ENCODE results near the gene LY6G6F.

The LY6G6F gene

GRCh38 chr6:31697555-31697954, 9.1 kb upstream of the LY6G6F start:
- peaks cover 3% of the 10 kb centered on the region for H3K79me2 ChIP-seq (ENCODE audit: control insufficient read depth, insufficient read depth, low read length, poor library complexity)
- no CpG with 5 or more reads among the region's 3 CpGs for WGBS (ENCODE audit: extremely low coverage, insufficient coverage, insufficient read length)

DNA sequence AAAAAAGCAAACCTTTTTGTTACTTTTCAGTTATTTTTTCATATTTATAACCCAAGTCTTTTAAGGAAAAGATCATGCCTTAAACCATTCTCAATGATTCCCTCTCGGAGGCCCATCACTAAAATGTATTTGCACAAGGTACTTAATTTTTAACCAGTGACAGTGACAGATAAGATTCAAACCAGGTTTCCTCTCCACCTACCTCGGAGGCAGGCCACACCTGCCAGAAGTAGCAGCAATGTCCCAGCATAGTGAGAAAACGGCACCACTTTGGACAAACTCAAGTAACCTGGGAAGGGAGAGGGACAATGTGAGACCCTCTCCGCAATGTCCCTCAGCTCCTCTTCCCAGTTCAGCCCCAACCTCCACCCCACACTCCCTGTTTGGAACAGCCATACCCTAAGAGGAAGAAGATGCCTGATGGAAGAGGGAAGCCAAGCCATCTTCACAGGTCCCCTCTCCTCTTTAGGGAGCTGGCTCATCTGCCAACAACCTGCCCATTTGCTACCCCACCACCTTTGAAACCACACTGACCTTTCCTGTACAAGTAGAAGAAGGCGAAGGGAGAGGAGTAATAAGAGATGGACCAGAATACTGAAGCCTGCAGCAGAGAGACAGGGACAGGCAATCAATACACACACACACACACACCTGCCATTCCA, 5.8 kb upstream of the LY6G6F start:
- H3K79me1 ChIP-seq (ENCODE audit: low read length), result peaks cover 6% of the 10 kb centered on the region
- DNase-seq, result no peak
- no peak overlapping the region for H3K18ac ChIP-seq (ENCODE audit: low read length)
- H3K9me3 ChIP-seq (ENCODE audit: insufficient read depth, low read depth, low read length), result no peaks in the 10 kb centered on the region
- H4K12ac ChIP-seq (ENCODE audit: low read depth, low read length), result no peak overlapping the region
- H3K27me3 ChIP-seq (ENCODE audit: insufficient read depth, low read length), result no peaks in the 10 kb centered on the region
- no peak overlapping the region for H2BK120ac ChIP-seq (ENCODE audit: insufficient read depth, low read length, poor library complexity)
- H3K4me2 ChIP-seq (ENCODE audit: low read length), result no peak overlapping the region
- peaks cover 12 to 14% of the 10 kb centered on the region in 2 experiments for H3K36me3 ChIP-seq (ENCODE audit: control insufficient read depth in 1 of 2, insufficient read depth in 2 of 2, low read length in 2 of 2)
- peak overlapping the region; percentile 9 for H3K4ac ChIP-seq (ENCODE audit: low read depth, low read length)
- no peak overlapping the region for H2AK5ac ChIP-seq (ENCODE audit: low read length)
- H4K91ac ChIP-seq (ENCODE audit: low read depth, low read length), result no peak overlapping the region
- no peak overlapping the region for H2BK5ac ChIP-seq (ENCODE audit: low read depth, low read length, poor library complexity)
- no peak overlapping the region for H3K9ac ChIP-seq (ENCODE audit: low read length)
- no CpG with 5 or more reads among the region's 5 CpGs for WGBS (ENCODE audit: extremely low coverage, insufficient coverage, insufficient read length)
- peaks cover 7 to 10% of the 10 kb centered on the region in 2 experiments for H3K4me1 ChIP-seq (ENCODE audit: control insufficient read depth in 1 of 2, insufficient read depth in 2 of 2, low read length in 2 of 2)
- no peak overlapping the region for H4K8ac ChIP-seq (ENCODE audit: low read depth, low read length)
- no peak overlapping the region for H2BK12ac ChIP-seq (ENCODE audit: low read length)
- peaks cover 6% of the 10 kb centered on the region for H3K79me2 ChIP-seq (ENCODE audit: control insufficient read depth, insufficient read depth, low read length, poor library complexity)
- no peak overlapping the region for H3K23ac ChIP-seq (ENCODE audit: low read length)
- no peak overlapping the region for H3K27ac ChIP-seq (ENCODE audit: low read depth, low read length)
- H2AFZ ChIP-seq (ENCODE audit: insufficient read depth, low read length, poor library complexity), result no peak overlapping the region
- H3K4me3 ChIP-seq (ENCODE audit: low read depth, low read length), result no peak overlapping the region
- no peak overlapping the region for H3K14ac ChIP-seq (ENCODE audit: low read length)

More at GRCh38 chr6:31697555-31697954, 9.1 kb upstream of the LY6G6F start:
- Histone ChIP-seq H3K4me2 (ENCODE audit: low read length) (no peak overlapping the region), H3K27ac (ENCODE audit: low read depth, low read length) (no peak overlapping the region), H3K9me3 (ENCODE audit: insufficient read depth, low read depth, low read length) (no peaks in the 10 kb centered on the region), H3K23ac (ENCODE audit: low read length) (no peak overlapping the region), H3K4me1 (ENCODE audit: control insufficient read depth in 1 of 2, insufficient read depth in 2 of 2, low read length in 2 of 2) (peaks cover 7 to 10% of the 10 kb centered on the region in 2 experiments), H3K4me3 (ENCODE audit: low read depth, low read length) (no peak overlapping the region), H2BK120ac (ENCODE audit: insufficient read depth, low read length, poor library complexity) (no peak overlapping the region), H4K91ac (ENCODE audit: low read depth, low read length) (no peak overlapping the region), H2AK5ac (ENCODE audit: low read length) (no peak overlapping the region), H2AFZ (ENCODE audit: insufficient read depth, low read length, poor library complexity) (no peak overlapping the region), H3K27me3 (ENCODE audit: insufficient read depth, low read length) (no peaks in the 10 kb centered on the region), H2BK12ac (ENCODE audit: low read length) (no peak overlapping the region), H4K12ac (ENCODE audit: low read depth, low read length) (no peak overlapping the region), H3K36me3 (ENCODE audit: control insufficient read depth in 1 of 2, insufficient read depth in 2 of 2, low read length in 2 of 2) (peaks cover 33 to 35% of the 10 kb centered on the region in 2 experiments), H3K4ac (ENCODE audit: low read depth, low read length) (no peak overlapping the region), H3K9ac (ENCODE audit: low read length) (no peak overlapping the region), H4K8ac (ENCODE audit: low read depth, low read length) (no peak overlapping the region), H3K79me1 (ENCODE audit: low read length) (peaks cover under 1% of the 10 kb centered on the region), H2BK5ac (ENCODE audit: low read depth, low read length, poor library complexity) (no peak overlapping the region), H3K18ac (ENCODE audit: low read length) (no peak overlapping the region), H3K14ac (ENCODE audit: low read length) (no peak overlapping the region)
- no peak for DNase-seq

DNA sequence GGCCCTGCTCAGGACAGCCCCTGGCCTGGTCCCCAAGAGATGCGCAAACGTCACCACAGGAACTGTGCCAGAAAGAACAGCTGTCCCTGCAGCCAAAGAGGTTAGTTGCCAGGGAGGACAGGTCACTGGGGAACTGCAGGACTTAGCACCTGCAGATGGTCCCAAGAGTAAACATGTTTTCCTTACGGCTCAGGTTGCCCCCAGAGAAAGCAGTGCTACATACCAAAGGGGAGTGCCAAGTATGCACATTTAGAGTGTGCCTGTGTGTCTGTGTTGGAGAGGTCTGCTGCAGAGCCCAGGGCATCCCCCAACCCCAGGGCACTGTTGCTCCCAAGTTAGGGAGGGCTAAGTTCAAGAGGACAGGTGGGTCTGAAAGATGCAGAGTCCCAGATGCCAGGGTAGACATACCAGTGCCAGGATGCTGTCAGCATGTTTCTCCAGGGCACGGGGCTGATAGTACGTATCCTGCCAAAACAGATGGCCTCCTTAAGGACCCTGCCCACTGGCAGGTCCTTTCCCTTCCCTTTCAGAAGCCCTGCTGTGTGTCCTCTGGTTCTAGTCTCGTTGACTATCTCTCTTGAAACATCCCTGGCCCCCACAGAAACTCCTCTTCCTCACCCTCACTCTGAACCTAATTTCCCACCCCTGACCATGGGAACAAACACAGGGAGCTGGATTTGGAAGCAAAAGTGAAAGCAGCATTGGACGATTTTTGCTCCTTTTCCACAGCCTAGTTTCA, 4.8 kb upstream of the LY6G6F start:
- WGBS (ENCODE audit: extremely low coverage, insufficient coverage, insufficient read length), result no CpG with 5 or more reads among the region's 7 CpGs
- Histone ChIP-seq H2BK12ac (ENCODE audit: low read length) (no peak overlapping the region), H3K4me2 (ENCODE audit: low read length) (peak overlapping the region; percentile 82), H4K12ac (ENCODE audit: low read depth, low read length) (no peak overlapping the region), H3K9ac (ENCODE audit: low read length) (peak overlapping the region; percentile 60), H3K79me2 (ENCODE audit: control insufficient read depth, insufficient read depth, low read length, poor library complexity) (peaks cover 6% of the 10 kb centered on the region), H3K27me3 (ENCODE audit: insufficient read depth, low read length) (no peaks in the 10 kb centered on the region), H2AK5ac (ENCODE audit: low read length) (no peak overlapping the region), H3K14ac (ENCODE audit: low read length) (peak overlapping the region; percentile 22), H3K27ac (ENCODE audit: low read depth, low read length) (no peak overlapping the region), H4K91ac (ENCODE audit: low read depth, low read length) (no peak overlapping the region), H3K23ac (ENCODE audit: low read length) (peak overlapping the region; percentile 46), H3K36me3 (ENCODE audit: control insufficient read depth in 1 of 2, insufficient read depth in 2 of 2, low read length in 2 of 2) (peaks cover 8% of the 10 kb centered on the region in 2 experiments), H3K4me1 (ENCODE audit: control insufficient read depth in 1 of 2, insufficient read depth in 2 of 2, low read length in 2 of 2) (peaks cover 7 to 8% of the 10 kb centered on the region in 2 experiments), H4K8ac (ENCODE audit: low read depth, low read length) (no peak overlapping the region), H2AFZ (ENCODE audit: insufficient read depth, low read length, poor library complexity) (no peak overlapping the region), H2BK120ac (ENCODE audit: insufficient read depth, low read length, poor library complexity) (no peak overlapping the region), H3K18ac (ENCODE audit: low read length) (peak overlapping the region; percentile 5), H3K79me1 (ENCODE audit: low read length) (peaks cover 6% of the 10 kb centered on the region), H3K9me3 (ENCODE audit: insufficient read depth, low read depth, low read length) (no peaks in the 10 kb centered on the region), H3K4ac (ENCODE audit: low read depth, low read length) (peak overlapping the region; percentile 78), H2BK5ac (ENCODE audit: low read depth, low read length, poor library complexity) (no peak overlapping the region), H3K4me3 (ENCODE audit: low read depth, low read length) (no peak overlapping the region)
- DNase-seq, result no peak

DNA sequence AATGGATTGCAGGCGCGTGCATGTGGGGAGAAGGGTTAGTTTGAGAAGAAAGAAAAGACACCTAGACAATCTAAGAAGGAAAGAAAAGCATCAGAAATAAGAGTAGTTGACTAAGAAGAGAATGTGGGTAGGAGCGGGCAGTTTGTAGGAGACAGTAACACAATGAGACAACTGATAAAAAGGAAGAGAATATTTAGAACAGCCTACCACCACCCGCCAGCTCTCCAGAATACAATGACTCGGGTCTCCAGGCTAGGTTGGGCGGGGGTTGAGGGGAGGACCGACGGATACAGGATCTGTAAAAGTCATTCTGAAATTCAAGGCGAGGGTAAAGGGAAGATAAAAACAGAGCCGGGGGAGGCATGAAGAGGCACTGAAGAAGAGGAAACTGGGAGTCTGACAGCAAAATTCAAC, 4.3 kb upstream of the LY6G6F start:
- H2AFZ ChIP-seq (ENCODE audit: insufficient read depth, low read length, poor library complexity), result peak overlapping the region; percentile 38
- peak overlapping the region; percentile 82 for H3K4me2 ChIP-seq (ENCODE audit: low read length)
- peak overlapping the region; percentile 94 for H3K27ac ChIP-seq (ENCODE audit: low read depth, low read length)
- H3K79me2 ChIP-seq (ENCODE audit: control insufficient read depth, insufficient read depth, low read length, poor library complexity), result peaks cover 6% of the 10 kb centered on the region
- H4K12ac ChIP-seq (ENCODE audit: low read depth, low read length), result peak overlapping the region; percentile 94
- peak overlapping the region; percentile 69 for H4K91ac ChIP-seq (ENCODE audit: low read depth, low read length)
- peak overlapping the region; percentile 88 for H3K4me3 ChIP-seq (ENCODE audit: low read depth, low read length)
- peak overlapping the region; percentile 48 for H3K14ac ChIP-seq (ENCODE audit: low read length)
- H3K9me3 ChIP-seq (ENCODE audit: insufficient read depth, low read depth, low read length), result peaks cover 2% of the 10 kb centered on the region
- H2BK12ac ChIP-seq (ENCODE audit: low read length), result no peak overlapping the region
- H3K79me1 ChIP-seq (ENCODE audit: low read length), result peaks cover 6% of the 10 kb centered on the region
- H3K23ac ChIP-seq (ENCODE audit: low read length), result no peak overlapping the region
- peaks cover 7 to 8% of the 10 kb centered on the region in 2 experiments for H3K4me1 ChIP-seq (ENCODE audit: control insufficient read depth in 1 of 2, insufficient read depth in 2 of 2, low read length in 2 of 2)
- H3K9ac ChIP-seq (ENCODE audit: low read length), result peak overlapping the region; percentile 99
- peak overlapping the region; percentile 60 for H3K18ac ChIP-seq (ENCODE audit: low read length)
- H4K8ac ChIP-seq (ENCODE audit: low read depth, low read length), result peak overlapping the region; percentile 87
- DNase-seq, result peak in 1 of 2 donors; percentile 15
- H3K27me3 ChIP-seq (ENCODE audit: insufficient read depth, low read length), result no peaks in the 10 kb centered on the region
- peaks cover 7% of the 10 kb centered on the region in 2 experiments for H3K36me3 ChIP-seq (ENCODE audit: control insufficient read depth in 1 of 2, insufficient read depth in 2 of 2, low read length in 2 of 2)
- H3K4ac ChIP-seq (ENCODE audit: low read depth, low read length), result peak overlapping the region; percentile 78
- WGBS (ENCODE audit: extremely low coverage, insufficient coverage, insufficient read length), result no CpG with 5 or more reads among the region's 10 CpGs
- peak overlapping the region; percentile 38 for H2BK5ac ChIP-seq (ENCODE audit: low read depth, low read length, poor library complexity)
- H2AK5ac ChIP-seq (ENCODE audit: low read length), result no peak overlapping the region
- peak overlapping the region; percentile 29 for H2BK120ac ChIP-seq (ENCODE audit: insufficient read depth, low read length, poor library complexity)

Measured in trophoblast cell (in vitro differentiated cells and primary cell).